Subcutaneous abdominal adipose tissue (tissue), 5 donors: ENCODE results near the gene PNPO.

Source experiments
- H3K27ac ChIP-seq: one replicate; pipeline ENCODE4 v1.7.0; 2013; ENCODE audit warnings: low read depth, mild to moderate bottlenecking, inconsistent platforms, low read length, moderate library complexity
- H3K27me3 ChIP-seq, 5 donors: one replicate each; pipeline ENCODE4 v1.7.0; 2013; ENCODE audit warnings: low read length in 5 of 5, inconsistent platforms in 1 of 5; ENCODE audit not compliant: control insufficient read depth in 5 of 5, insufficient read depth in 4 of 5
- H3K36me3 ChIP-seq, 5 donors: one replicate each; pipeline ENCODE4 v1.7.0; 2013; ENCODE audit warnings: low read length in 5 of 5; ENCODE audit not compliant: control insufficient read depth in 5 of 5, insufficient read depth in 5 of 5
- H3K4me1 ChIP-seq, 5 donors: one replicate each; pipeline ENCODE4 v1.7.0; 2013; ENCODE audit warnings: low read length in 5 of 5, mild to moderate bottlenecking in 3 of 5, moderate library complexity in 1 of 5; ENCODE audit not compliant: control insufficient read depth in 5 of 5, insufficient read depth in 5 of 5
- H3K4me3 ChIP-seq, 5 donors: one replicate each; pipeline ENCODE4 v1.7.0; 2013; ENCODE audit warnings: low read length in 5 of 5, low read depth in 1 of 5
- H3K9ac ChIP-seq, 5 donors: one replicate each; pipeline ENCODE4 v1.7.0; 2013; ENCODE audit warnings: low read length in 5 of 5, mild to moderate bottlenecking in 4 of 5, moderate library complexity in 3 of 5
- H3K9me3 ChIP-seq, 5 donors: one replicate each; pipeline ENCODE4 v1.7.0; 2013; ENCODE audit warnings: low read length in 5 of 5; ENCODE audit not compliant: control insufficient read depth in 5 of 5
- donor health status: healthy.
- donor health status: healthy.
- donor health status: healthy.
- donor health status: healthy.
- donor health status: healthy.

Gene PNPO

DNA sequence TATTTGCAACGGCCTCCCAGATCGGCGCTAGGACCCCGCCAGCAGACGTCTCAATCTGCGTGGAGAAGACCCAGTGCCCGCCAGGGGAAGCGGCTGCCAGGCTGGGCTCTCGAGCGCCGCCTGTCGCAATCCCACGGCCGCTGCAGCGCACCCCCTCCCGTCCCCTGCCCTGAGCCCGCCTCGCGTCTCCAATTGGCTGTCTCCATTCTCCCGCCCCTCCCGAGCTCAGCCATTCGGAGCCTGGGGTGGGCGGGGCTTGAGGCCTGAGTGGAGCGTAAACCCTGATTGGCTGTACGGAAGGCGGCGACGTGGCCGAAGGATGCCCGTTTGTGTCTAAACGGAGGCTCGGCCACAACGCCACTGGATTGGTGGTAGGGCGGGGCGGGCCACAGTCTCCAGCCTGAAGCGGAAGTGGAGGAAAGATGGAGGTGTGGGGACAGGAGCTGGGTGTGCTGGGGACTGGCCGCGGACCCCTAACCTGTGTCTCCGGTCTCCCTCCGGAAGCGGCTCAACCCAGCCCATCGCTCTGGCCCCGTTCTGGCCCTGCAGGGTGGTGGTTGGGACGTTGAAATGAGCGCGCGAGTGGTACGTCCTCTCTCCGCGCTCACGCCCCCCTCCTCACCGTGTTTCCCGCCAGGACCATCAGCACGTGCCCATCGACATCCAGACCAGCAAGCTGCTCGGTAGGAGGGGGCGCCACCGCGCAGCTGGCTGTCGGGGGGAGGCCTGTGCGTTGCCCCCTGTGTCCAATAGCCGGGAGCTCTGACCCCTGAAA, 29.5 kb downstream of the PNPO start, which contains the start of gene CDK5RAP3:
Gene CDK5RAP3, plus strand, starts transcription at position 389 of the 775 bp plus-strand sequence. Its CDS starts 34 bp downstream, at position 423.
- Histone ChIP-seq H3K36me3 (peaks cover 2 to 25% (median 24%) of the 10 kb centered on the region in 5 donors), H3K27ac (peak within 1 kb of the TSS; percentile 30), H3K9me3 (no peaks in the 10 kb centered on the region), H3K27me3 (no peaks in the 10 kb centered on the region), H3K4me3 (peak within 1 kb of the TSS; percentile 72 to 100 (median 95)), H3K9ac (peak within 1 kb of the TSS; percentile 26 to 86 (median 81)), H3K4me1 (peaks cover 0 to 21% (median 20%) of the 10 kb centered on the region in 5 donors)

DNA sequence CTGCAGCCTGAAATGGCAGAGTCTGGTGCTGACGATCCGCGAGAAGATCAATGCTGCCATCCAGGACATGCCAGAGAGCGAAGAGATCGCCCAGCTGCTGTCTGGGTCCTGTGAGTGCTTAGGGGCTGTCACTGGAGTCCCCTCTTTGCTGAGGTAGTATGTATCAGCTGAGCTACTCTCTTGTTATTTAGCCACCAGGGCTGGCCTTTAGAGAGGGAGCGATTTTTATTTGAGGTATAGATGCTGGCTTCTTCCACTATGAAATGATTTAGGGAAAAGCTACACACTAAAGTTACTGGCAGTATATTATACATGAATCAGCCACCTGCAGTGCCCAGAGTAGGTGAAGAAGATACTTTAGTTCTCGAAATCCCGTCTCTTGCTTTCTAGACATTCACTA, 32.2 kb downstream of the PNPO start:
- H3K4me3 ChIP-seq = no peak overlapping the region
- no peak overlapping the region for H3K27ac ChIP-seq
- H3K36me3 ChIP-seq = peaks cover 2 to 46% (median 44%) of the 10 kb centered on the region in 5 donors
- no peaks in the 10 kb centered on the region for H3K27me3 ChIP-seq
- H3K4me1 ChIP-seq = peaks cover 0 to 21% (median 20%) of the 10 kb centered on the region in 5 donors
- H3K9me3 ChIP-seq = no peaks in the 10 kb centered on the region
- H3K9ac ChIP-seq = peak overlapping the region in 1 of 5 donors; percentile 7

DNA sequence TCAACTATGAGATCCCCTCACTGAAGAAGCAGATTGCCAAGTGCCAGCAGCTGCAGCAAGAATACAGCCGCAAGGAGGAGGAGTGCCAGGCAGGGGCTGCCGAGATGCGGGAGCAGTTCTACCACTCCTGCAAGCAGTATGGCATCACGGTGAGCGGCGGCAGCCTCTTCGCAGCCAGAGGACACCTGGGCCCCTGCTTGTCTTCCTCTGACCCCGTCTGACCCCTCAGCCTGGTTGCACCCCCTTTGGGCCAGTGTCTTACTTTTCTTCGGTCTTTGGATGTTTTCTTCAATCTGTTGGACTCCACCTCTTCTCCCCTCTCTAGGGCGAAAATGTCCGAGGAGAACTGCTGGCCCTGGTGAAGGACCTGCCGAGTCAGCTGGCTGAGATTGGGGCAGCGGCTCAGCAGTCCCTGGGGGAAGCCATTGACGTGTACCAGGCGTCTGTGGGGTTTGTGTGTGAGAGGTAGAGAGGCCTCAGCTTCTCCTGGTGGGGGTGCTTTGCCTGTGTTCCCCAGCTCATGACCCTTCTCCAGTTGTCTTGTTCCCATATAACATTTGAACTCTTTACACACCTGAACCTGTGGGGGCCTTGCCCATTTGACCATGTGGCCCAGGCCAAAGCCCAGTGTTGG, 33.9 kb downstream of the PNPO start:
- H3K36me3 ChIP-seq = peaks cover 2 to 63% (median 61%) of the 10 kb centered on the region in 5 donors

DNA sequence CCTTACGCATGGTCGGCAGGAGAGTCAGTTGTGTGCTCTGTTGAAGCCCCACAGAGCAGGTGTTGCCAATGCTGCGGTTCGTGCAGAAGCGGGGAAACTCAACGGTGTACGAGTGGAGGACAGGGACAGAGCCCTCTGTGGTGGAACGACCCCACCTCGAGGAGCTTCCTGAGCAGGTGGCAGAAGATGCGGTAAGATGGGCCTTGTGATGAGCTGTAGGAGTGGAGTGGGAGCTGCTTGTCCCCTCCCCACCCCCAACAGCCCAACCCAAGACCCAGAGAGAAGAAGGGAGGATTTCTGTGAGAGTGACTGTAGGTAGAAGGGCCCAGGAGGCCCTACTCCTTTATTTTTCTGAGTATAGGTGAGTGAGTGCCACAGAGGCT, 34.4 kb downstream of the PNPO start:
- no peaks in the 10 kb centered on the region for H3K9me3 ChIP-seq
- no peak overlapping the region for H3K9ac ChIP-seq
- peaks cover 2 to 68% (median 66%) of the 10 kb centered on the region in 5 donors for H3K36me3 ChIP-seq
- no peaks in the 10 kb centered on the region for H3K27me3 ChIP-seq
- no peak overlapping the region for H3K27ac ChIP-seq
- no peak overlapping the region for H3K4me3 ChIP-seq
- peaks cover 0 to 18% (median 14%) of the 10 kb centered on the region in 5 donors for H3K4me1 ChIP-seq

More for the DNA sequence above, 33.9 kb downstream of the PNPO start:
- Histone ChIP-seq H3K27me3 (no peaks in the 10 kb centered on the region), H3K9ac (no peak overlapping the region), H3K27ac (no peak overlapping the region), H3K4me3 (no peak overlapping the region), H3K9me3 (no peaks in the 10 kb centered on the region), H3K4me1 (peaks cover 0 to 18% (median 17%) of the 10 kb centered on the region in 5 donors)

DNA sequence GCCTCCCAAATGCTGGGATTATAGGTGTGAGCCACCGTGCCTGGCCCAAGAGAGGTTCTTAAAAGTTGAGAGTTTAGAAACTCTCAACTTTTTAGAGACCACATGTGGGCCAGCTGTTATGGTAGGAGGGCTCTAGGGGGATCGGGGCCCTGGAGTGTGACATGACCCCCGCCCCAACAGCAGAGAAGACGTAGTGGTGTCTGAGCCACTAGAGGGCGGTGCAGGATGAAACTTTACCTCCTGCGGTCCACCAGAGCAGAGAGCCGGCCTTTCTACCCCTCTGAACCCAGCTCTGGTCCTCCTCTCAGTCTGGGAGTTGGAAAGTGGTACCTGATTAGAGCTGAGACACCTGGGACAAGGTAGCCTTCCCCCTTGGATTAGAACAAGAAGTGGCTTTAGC, 37.0 kb downstream of the PNPO start:
- H3K9ac ChIP-seq = no peak overlapping the region
- peaks cover 0 to 23% (median 8%) of the 10 kb centered on the region in 5 donors for H3K4me1 ChIP-seq
- no peaks in the 10 kb centered on the region for H3K9me3 ChIP-seq
- peaks cover 2 to 93% (median 91%) of the 10 kb centered on the region in 5 donors for H3K36me3 ChIP-seq
- H3K27me3 ChIP-seq = no peaks in the 10 kb centered on the region
- no peak overlapping the region for H3K4me3 ChIP-seq
- H3K27ac ChIP-seq = no peak overlapping the region

DNA sequence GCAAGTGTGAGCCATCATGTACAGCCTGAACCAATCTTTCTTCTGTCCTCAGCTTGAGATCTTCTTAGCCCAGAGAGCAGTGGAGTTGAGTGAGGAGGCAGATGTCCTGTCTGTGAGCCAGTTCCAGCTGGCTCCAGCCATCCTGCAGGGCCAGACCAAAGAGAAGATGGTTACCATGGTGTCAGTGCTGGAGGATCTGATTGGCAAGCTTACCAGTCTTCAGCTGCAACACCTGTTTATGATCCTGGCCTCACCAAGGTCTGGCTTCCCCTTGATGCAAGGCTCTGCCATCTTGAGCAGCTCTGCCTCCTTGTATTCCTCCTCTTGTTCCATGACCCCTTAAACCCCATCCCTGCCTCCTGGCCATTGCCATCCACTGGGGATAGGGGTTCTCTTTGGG, 39.2 kb downstream of the PNPO start:
- Histone ChIP-seq H3K9ac (no peak overlapping the region), H3K27ac (no peak overlapping the region), H3K4me1 (peaks cover 0 to 31% (median 8%) of the 10 kb centered on the region in 5 donors), H3K36me3 (peaks cover 0 to 80% (median 73%) of the 10 kb centered on the region in 5 donors), H3K27me3 (no peaks in the 10 kb centered on the region), H3K4me3 (no peak overlapping the region), H3K9me3 (no peaks in the 10 kb centered on the region)

DNA sequence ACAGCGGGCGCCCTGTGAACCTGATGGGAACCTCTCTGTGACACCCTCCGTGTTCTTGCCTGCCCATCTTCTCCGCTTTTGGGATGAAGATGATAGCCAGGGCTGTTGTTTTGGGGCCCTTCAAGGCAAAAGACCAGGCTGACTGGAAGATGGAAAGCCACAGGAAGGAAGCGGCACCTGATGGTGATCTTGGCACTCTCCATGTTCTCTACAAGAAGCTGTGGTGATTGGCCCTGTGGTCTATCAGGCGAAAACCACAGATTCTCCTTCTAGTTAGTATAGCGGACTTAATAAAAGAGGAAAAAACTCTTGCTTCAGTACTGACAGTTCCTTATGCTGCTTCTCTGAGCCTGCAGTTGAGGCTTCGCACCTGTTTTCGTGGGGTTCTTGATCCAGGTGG, 40.1 kb downstream of the PNPO start:
- peaks cover 0 to 71% (median 64%) of the 10 kb centered on the region in 5 donors for H3K36me3 ChIP-seq
- no peak overlapping the region for H3K4me3 ChIP-seq

DNA sequence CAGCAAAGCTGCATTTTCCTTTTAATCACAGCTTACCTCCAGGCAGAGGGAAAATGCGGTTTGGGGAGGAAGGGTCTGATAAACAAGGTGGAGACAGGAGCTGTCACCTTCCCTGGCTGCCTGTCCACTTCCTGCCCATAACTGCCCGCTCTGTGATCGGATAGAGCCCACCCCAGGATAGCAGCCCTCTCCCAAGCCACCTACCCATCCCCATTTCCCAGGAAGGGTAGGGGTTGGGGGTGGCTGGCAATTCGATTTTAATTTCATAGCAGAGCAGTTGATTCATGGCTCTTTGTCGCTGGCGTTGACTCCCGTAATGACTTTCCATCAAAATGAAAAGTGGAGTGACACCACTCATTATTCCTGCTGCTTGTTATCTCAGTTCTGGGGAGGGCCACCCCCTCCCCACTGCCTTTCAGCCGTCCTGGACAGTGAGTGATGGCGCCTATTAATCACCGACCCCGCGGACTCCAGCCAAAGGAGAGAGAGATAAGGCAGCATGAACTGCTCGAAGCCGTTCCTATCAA, 40.8 kb downstream of the PNPO start:
- Histone ChIP-seq H3K36me3 (peaks cover 0 to 67% (median 59%) of the 10 kb centered on the region in 5 donors), H3K4me1 (peaks cover 0 to 31% (median 8%) of the 10 kb centered on the region in 5 donors), H3K9me3 (no peaks in the 10 kb centered on the region), H3K9ac (no peak overlapping the region), H3K27ac (no peak overlapping the region), H3K27me3 (no peaks in the 10 kb centered on the region), H3K4me3 (no peak overlapping the region)

More for the DNA sequence above, 40.1 kb downstream of the PNPO start:
- Histone ChIP-seq H3K27me3 (no peaks in the 10 kb centered on the region), H3K9ac (no peak overlapping the region), H3K9me3 (no peaks in the 10 kb centered on the region), H3K27ac (no peak overlapping the region), H3K4me1 (peaks cover 0 to 31% (median 8%) of the 10 kb centered on the region in 5 donors)

DNA sequence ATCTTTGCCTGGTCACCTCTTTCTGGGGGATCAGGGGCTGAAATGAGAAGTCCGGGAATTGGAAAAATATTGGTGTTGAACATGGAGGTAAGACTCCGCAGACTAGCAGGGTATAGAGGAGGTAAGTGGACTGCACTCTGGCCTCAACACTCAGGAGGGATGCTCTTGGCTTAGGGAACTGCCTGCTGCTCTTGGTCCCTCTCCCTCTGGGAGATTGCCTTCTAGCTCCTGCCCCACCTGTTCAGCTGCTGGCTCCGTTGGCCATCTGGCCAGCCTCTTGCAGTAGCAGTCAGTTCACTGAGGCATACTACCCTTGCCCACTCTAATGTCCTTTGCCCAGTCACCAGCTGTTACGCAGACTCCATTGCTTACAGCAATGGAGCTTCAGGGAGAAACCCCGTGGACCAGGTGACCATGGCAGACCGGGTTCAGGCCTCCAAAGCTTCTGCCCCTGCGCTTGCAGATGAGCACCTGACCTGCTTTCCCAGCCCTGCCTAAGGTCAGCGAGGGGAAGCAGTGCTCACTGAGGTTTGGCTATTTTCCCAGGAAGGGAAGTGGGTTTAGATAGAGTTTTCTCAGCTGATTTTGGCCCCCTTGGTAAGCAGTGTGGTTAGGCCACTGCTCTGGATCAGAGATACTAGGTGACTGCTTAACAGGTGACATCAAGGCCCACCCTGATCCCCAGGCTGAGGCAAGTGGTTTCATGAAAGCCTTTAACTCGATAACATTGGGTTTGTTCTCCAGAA, 41.4 kb downstream of the PNPO start:
- Histone ChIP-seq H3K27ac (no peak overlapping the region), H3K4me3 (no peak overlapping the region), H3K9me3 (no peaks in the 10 kb centered on the region), H3K27me3 (no peaks in the 10 kb centered on the region), H3K9ac (no peak overlapping the region), H3K36me3 (peaks cover 0 to 62% (median 54%) of the 10 kb centered on the region in 5 donors), H3K4me1 (peaks cover 0 to 31% (median 8%) of the 10 kb centered on the region in 5 donors)
